ENCODE data around the gene TNFRSF1B. TPM values are rescaled to one million over a fixed set of nuclear protein-coding genes. Genes with fewer than 3 reads are reported as not detected.

The TNFRSF1B gene
- total RNA-seq, 1 experiment from 2014 or later, result 0.61 TPM

GRCh38 chr1:12145616-12146342 lies 21.0 kb upstream of the TNFRSF1B start:
- Histone ChIP-seq H3K79me2 (ENCODE audit: insufficient read depth, low read length) (no peaks in the 10 kb centered on the region), H3K27ac (ENCODE audit: low read depth, low read length) (no peak overlapping the region), H2AFZ (ENCODE audit: low read depth, low read length, poor library complexity, severe bottlenecking) (no peak overlapping the region), H3K9me2 (ENCODE audit: insufficient read depth) (no peaks in the 10 kb centered on the region), H3K4me3 (replicated peaks in 1 of 2; ENCODE audit: low read depth in 1 of 2, low read length in 2 of 2) (no peak overlapping the region), H3K4me2 (ENCODE audit: low read length) (no peak overlapping the region), H3K9me3 (ENCODE audit: control insufficient read depth in 1 of 2, insufficient read depth in 1 of 2, low read depth in 1 of 2, low read length in 2 of 2) (peaks cover 0 to 4% of the 10 kb centered on the region in 2 experiments; a peak in 1 of 4 replicates), H4K20me1 (ENCODE audit: insufficient read depth) (no peaks in the 10 kb centered on the region), H3K27me3 (ENCODE audit: insufficient read depth, low read length) (no peaks in the 10 kb centered on the region), H3K9ac (ENCODE audit: low read length) (no peak overlapping the region), H3K4me1 (ENCODE audit: control insufficient read depth in 1 of 2, insufficient read depth in 2 of 2, low read length in 2 of 2) (peaks cover 11 to 30% of the 10 kb centered on the region in 2 experiments; a peak in 3 of 4 replicates), H3K36me3 (ENCODE audit: control insufficient read depth in 1 of 2, insufficient read depth in 2 of 2, low read length in 2 of 2) (no peaks in the 10 kb centered on the region)
- no TSS peak for BruUV-seq (replicated peaks)
- ATAC-seq, result no peak
- intact Hi-C loops (cut with micrococcal nuclease), result no loop called here
- POLR2A ChIA-PET, result no interaction called here
- RAD21 ChIA-PET (ENCODE audit: low non-redundant PET in 1 of 2, low total read pairs in 2 of 2, uncharacterized antibody in 2 of 2, unreplicated experiment in 2 of 2), result no interaction called here
- CTCF ChIA-PET, result interaction anchor here (0.8 kb wide), 1 partner anchor 62 kb away, joined by 3 read pairs; no protein-coding TSS in a partner anchor
- TF ChIP-seq ELF1 (IDR thresholded peaks at IDR 0.05; ENCODE audit: borderline replicate concordance, low read depth), result no peak
- TF ChIP-seq EZH2phosphoT487 (IDR thresholded peaks at IDR 0.05; ENCODE audit: borderline replicate concordance), result no peak
- TF ChIP-seq MAX (IDR thresholded peaks at IDR 0.05), result no peak
- no peak for TF ChIP-seq SRF (IDR thresholded peaks at IDR 0.05; ENCODE audit: low read depth)
- TF ChIP-seq ZNF274 (IDR thresholded peaks at IDR 0.05; ENCODE audit: low read depth, low read length), result no peak
- no peak for TF ChIP-seq RAD21 (IDR thresholded peaks at IDR 0.05; ENCODE audit: low read depth)
- no peak for TF ChIP-seq JUND (IDR thresholded peaks at IDR 0.05)
- TF ChIP-seq CEBPB (IDR thresholded peaks at IDR 0.05; ENCODE audit: low read depth), result no peak
- TF ChIP-seq YY1 (IDR thresholded peaks at IDR 0.05; ENCODE audit: extremely low read depth, insufficient replicate concordance, low read depth, low read length), result no peak
- TF ChIP-seq CTCF (IDR thresholded peaks at IDR 0.05 in 2 of 3, conservative IDR thresholded peaks at IDR 0.05 in 1 of 3; ENCODE audit: borderline replicate concordance in 1 of 3, insufficient read depth in 1 of 3, low read depth in 2 of 3, low read length in 2 of 3), result no peak
- TF ChIP-seq POLR2A (IDR thresholded peaks at IDR 0.05; ENCODE audit: borderline replicate concordance, extremely low read depth, insufficient read depth, insufficient read length), result no peak
- no peak for TF ChIP-seq POLR2AphosphoS5 (IDR thresholded peaks at IDR 0.05; ENCODE audit: low read depth, low read length)
- TF ChIP-seq ATF3 (IDR thresholded peaks at IDR 0.05), result no peak
- no peak for TF ChIP-seq SP1 (IDR thresholded peaks at IDR 0.05; ENCODE audit: low read depth)
- no peak for TF ChIP-seq REST (IDR thresholded peaks at IDR 0.05; ENCODE audit: low read depth)
- TF ChIP-seq EGR1 (IDR thresholded peaks at IDR 0.05; ENCODE audit: low read depth), result no peak
- no peak for TF ChIP-seq EZH2 (IDR thresholded peaks at IDR 0.05)
- DNase-seq (ENCODE audit: low read depth, low spot score), result no peak
